IMR-90 (cell line): Measurements from ENCODE around the gene CEP76. TPM values are rescaled to one million over a fixed set of nuclear protein-coding genes. Genes with fewer than 3 reads are reported as not detected.

Experiments
- ATAC-seq: fragments of 200-7000 bp; cut with Tn5 transposase; 2 replicates; pipeline ENCODE4 v1.9.1; 2020; ENCODE audit warnings: low read depth, mild to moderate bottlenecking, moderate library complexity
- BruUV-seq: library from RNA; stranded (reverse); fragments of 400-500 nt; replicated peaks from 2 replicates; lab custom pipeline; 2021; lab: Mats Ljungman, UMichigan
- CTCF ChIA-PET: fragments of 300-600 bp; formaldehyde crosslinking; extraction: SDS; loops from one replicate; lab custom pipeline; 2021; ENCODE audit warnings: antibody characterized with exemption; lab: Yijun Ruan, JAX
- POLR2A ChIA-PET: fragments of 300-600 bp; sonication (Branson Sonifier 250); formaldehyde crosslinking; loops from one replicate; lab custom pipeline; 2022; ENCODE audit warnings: antibody characterized with exemption; ENCODE audit not compliant: unreplicated experiment; lab: Charles Lee
- DNase-seq: peaks from one replicate; pipeline ENCODE4 v3.0.0; 2013
- H2AFZ ChIP-seq: replicated peaks from 2 replicates; pipeline ENCODE3; 2013; ENCODE audit warnings: low read length, mild to moderate bottlenecking; ENCODE audit not compliant: poor library complexity
- H2AK5ac ChIP-seq: 2 replicates; pipeline ENCODE4 v1.6.1; 2013; ENCODE audit warnings: low read depth, low read length, inconsistent platforms
- H2AK9ac ChIP-seq: replicated peaks from 2 replicates; pipeline ENCODE3; 2013; ENCODE audit warnings: mild to moderate bottlenecking, low read depth, low read length, moderate library complexity; ENCODE audit not compliant: poor library complexity
- H2BK120ac ChIP-seq: 2 replicates; pipeline ENCODE4 v1.6.1; 2013; ENCODE audit warnings: low read depth, low read length, inconsistent platforms
- H2BK15ac ChIP-seq: 3 replicates; pipeline ENCODE4 v1.6.1; 2013; ENCODE audit warnings: low read depth, low read length, inconsistent platforms
- H2BK20ac ChIP-seq: 2 replicates; pipeline ENCODE4 v1.6.1; 2013; ENCODE audit warnings: low read depth, mild to moderate bottlenecking, inconsistent platforms, low read length, moderate library complexity
- H2BK5ac ChIP-seq: 2 replicates; pipeline ENCODE4 v1.6.1; 2013; ENCODE audit warnings: mild to moderate bottlenecking, low read depth, low read length, inconsistent platforms; ENCODE audit not compliant: poor library complexity, severe bottlenecking
- H3K14ac ChIP-seq: replicated peaks from 2 replicates; pipeline ENCODE4 v1.6.1; 2013; ENCODE audit warnings: low read depth, low read length, inconsistent platforms
- H3K18ac ChIP-seq: 2 replicates; pipeline ENCODE4 v1.6.1; 2013; ENCODE audit warnings: low read depth, low read length, control low read depth
- H3K23ac ChIP-seq: 2 replicates; pipeline ENCODE4 v1.6.1; 2013; ENCODE audit warnings: low read depth, low read length, inconsistent platforms
- H3K27ac ChIP-seq: 2 replicates; pipeline ENCODE4 v1.5.1; 2013; ENCODE audit warnings: mild to moderate bottlenecking, control low read depth, low read length; ENCODE audit not compliant: insufficient read depth
- H3K27me3 ChIP-seq: 2 replicates; pipeline ENCODE4 v1.6.1; 2013; ENCODE audit warnings: low read length; ENCODE audit not compliant: control insufficient read depth, insufficient read depth
- H3K36me3 ChIP-seq: 2 replicates; pipeline ENCODE4 v1.6.1; 2013; ENCODE audit warnings: low read length, mixed read lengths; ENCODE audit not compliant: control insufficient read depth, insufficient read depth
- H3K4ac ChIP-seq: 2 replicates; pipeline ENCODE4 v1.6.1; 2013; ENCODE audit warnings: low read depth, low read length, inconsistent platforms
- H3K4me1 ChIP-seq: 2 replicates; pipeline ENCODE4 v1.6.1; 2013; ENCODE audit warnings: low read length, mixed read lengths; ENCODE audit not compliant: control insufficient read depth, insufficient read depth
- H3K4me2 ChIP-seq: 2 replicates; pipeline ENCODE4 v1.6.1; 2013; ENCODE audit warnings: low read depth, mild to moderate bottlenecking, control low read depth, low read length, moderate library complexity
- H3K4me3 ChIP-seq: 2 replicates; pipeline ENCODE4 v1.5.1; 2013; ENCODE audit warnings: low read depth, mild to moderate bottlenecking, control low read depth, low read length, moderate library complexity; ENCODE audit not compliant: insufficient read depth
- H3K56ac ChIP-seq: 2 replicates; pipeline ENCODE4 v1.6.1; 2013; ENCODE audit warnings: low read length, inconsistent platforms; ENCODE audit not compliant: insufficient read depth; ENCODE audit errors: extremely low read depth
- H3K79me1 ChIP-seq, 2 experiments: 2 replicates each; pipeline ENCODE4 v1.6.1; 2013; ENCODE audit warnings: low read length in 2 of 2, inconsistent platforms in 1 of 2, low read depth in 1 of 2
- H3K9ac ChIP-seq: 2 replicates; pipeline ENCODE4 v1.6.1; 2013; ENCODE audit warnings: low read depth, low read length, control low read depth
- H3K9me1 ChIP-seq: 2 replicates; pipeline ENCODE4 v1.6.1; 2013; ENCODE audit warnings: low read length, inconsistent platforms; ENCODE audit not compliant: insufficient read depth
- H3K9me3 ChIP-seq: 2 replicates; pipeline ENCODE4 v1.6.1; 2013; ENCODE audit warnings: low read length; ENCODE audit not compliant: control insufficient read depth, insufficient read depth
- H4K20me1 ChIP-seq: 2 replicates; pipeline ENCODE4 v1.6.1; 2013; ENCODE audit warnings: low read length, inconsistent platforms; ENCODE audit not compliant: insufficient read depth
- H4K5ac ChIP-seq: 2 replicates; pipeline ENCODE4 v1.6.1; 2013; ENCODE audit warnings: mild to moderate bottlenecking, low read depth, low read length, control low read depth
- H4K8ac ChIP-seq, 2 experiments: 2 replicates each; pipeline ENCODE4 v1.6.1; 2013; ENCODE audit warnings: low read depth in 2 of 2, low read length in 2 of 2, control low read depth in 1 of 2, inconsistent platforms in 1 of 2
- H4K91ac ChIP-seq: 2 replicates; pipeline ENCODE4 v1.6.1; 2013; ENCODE audit warnings: low read depth, low read length, inconsistent platforms; ENCODE audit not compliant: insufficient read depth
- CTCF ChIP-seq: conservative IDR thresholded peaks from 2 replicates; pipeline ENCODE4 v1.5.1; 2012; ENCODE audit warnings: mild to moderate bottlenecking, low read depth, low read length, improper control_type of control experiment
- FOS ChIP-seq: fragments of 150-350 bp; IDR thresholded peaks from 2 replicates; pipeline ENCODE4 v1.6.1; 2016; ENCODE audit warnings: low read depth, low read length
- NFE2L2 ChIP-seq: fragments of 150-350 bp; IDR thresholded peaks from 2 replicates; pipeline ENCODE4 v1.6.1; 2016; ENCODE audit warnings: low read depth, mild to moderate bottlenecking, low read length
- RAD21 ChIP-seq: IDR thresholded peaks from 2 replicates; pipeline ENCODE4 v1.6.1; 2012; ENCODE audit warnings: low read length, improper control_type of control experiment
- RFX5 ChIP-seq: IDR thresholded peaks from 2 replicates; pipeline ENCODE4 v1.8.0; 2012; ENCODE audit warnings: low read depth, mild to moderate bottlenecking, low read length, moderate library complexity
- WGBS, 2 experiments: methylation state at CpG; one replicate each; pipeline versions ENCODE4 v1.1.5 to v1.1.7; 2013; ENCODE audit warnings: missing lambda C conversion rate in 2 of 2; ENCODE audit not compliant: insufficient read length in 1 of 2; ENCODE audit errors: extremely low coverage in 2 of 2; 5-methylcytosine and 5-hydroxymethylcytosine counted together
- dilution Hi-C: fragments of 300-500 bp; cut with HindIII; formaldehyde crosslinking; loops from one replicate; pipeline ENCODE4 v1.14.3; 2018; ENCODE audit warnings: low sequenced_read_pairs; ENCODE audit not compliant: unreplicated experiment
- in situ Hi-C: fragments of 300-500 bp; cut with MboI; formaldehyde crosslinking; loops from 3 replicates; pipeline ENCODE4 v1.14.3; 2019; ENCODE audit warnings: low sequenced_read_pairs, inconsistent platforms, mixed read lengths
- intact Hi-C: fragments of 100-400 bp; cut with micrococcal nuclease; formaldehyde crosslinking; loops from 2 replicates; pipeline ENCODE4 v1.10.0; 2022
- polyA plus RNA-seq, 3 experiments: library from polyadenylated mRNA; depleted of rRNA; stranded (reverse); fragments of >200 nt; gene quantifications; 2 replicates each; pipeline ENCODE4 v1.2.3, GENCODE V29; 2012; ENCODE audit warnings: low replicate concordance in 1 of 3
- total RNA-seq: library from RNA; depleted of rRNA; stranded (reverse); fragments of >200 nt; gene quantifications from 2 replicates; pipeline ENCODE4 v1.2.3, GENCODE V29; 2012

The CEP76 gene
- total and polyA plus RNA-seq, 2 of the 4 experiments (the other 2 are of a cell fraction): 5.1 to 8.1 TPM

GRCh38 chr18:12651651-12652050 lies 50.9 kb downstream of the CEP76 start:
- Histone ChIP-seq H3K14ac (no peak overlapping the region), H4K5ac (no peak overlapping the region), H3K4me3 (no peak overlapping the region), H3K9ac (no peak overlapping the region), H2BK15ac (no peak overlapping the region), H2BK120ac (no peak overlapping the region), H3K18ac (no peak overlapping the region), H4K91ac (no peak overlapping the region), H3K36me3 (no peaks in the 10 kb centered on the region; the same call in 1 of the 2 replicates), H3K4me2 (no peak overlapping the region), H2AK5ac (no peak overlapping the region), H3K4me1 (peaks cover 4% of the 10 kb centered on the region), H3K27ac (no peak overlapping the region), H3K9me1 (peaks cover 5% of the 10 kb centered on the region), H2AK9ac (no peak overlapping the region), H4K20me1 (peaks cover 31% of the 10 kb centered on the region), H3K56ac (no peak overlapping the region), H2AFZ (no peak overlapping the region), H2BK20ac (no peak overlapping the region), H4K8ac (no peak overlapping the region), H3K79me1 (peaks cover 3 to 61% of the 10 kb centered on the region in 2 experiments), H3K9me3 (no peaks in the 10 kb centered on the region), H3K23ac (no peak overlapping the region), H2BK5ac (no peak overlapping the region), H3K4ac (no peak overlapping the region), H3K27me3 (no peaks in the 10 kb centered on the region)
- no peak for ATAC-seq
- ChIA-PET POLR2A (no interaction called here), CTCF (no interaction called here)
- BruUV-seq: no TSS peak
- in situ Hi-C loops (no loop called here), dilution Hi-C loops (no loop called here), intact Hi-C loops (no loop called here)
- no peak for TF ChIP-seq NFE2L2
- no peak for TF ChIP-seq RAD21
- TF ChIP-seq RFX5: no peak
- TF ChIP-seq CTCF: no peak
- no peak for TF ChIP-seq FOS
- WGBS, 2 experiments: 87 to 100% methylated on average over 2 to 3 of the region's 4 CpGs
- DNase-seq: no peak
